ENCODE results near the gene CNPY1. TPM values are rescaled to one million over a fixed set of nuclear protein-coding genes. Genes with fewer than 3 reads are reported as not detected.

The CNPY1 gene
- total RNA-seq, 1 donor from 2014 or later: not detected

GRCh38 chr7:155481764-155482163 lies 64.6 kb downstream of the CNPY1 start:
- H3K27ac Mint-ChIP-seq (ENCODE audit: unreplicated experiment): no peak overlapping the region

GRCh38 chr7:155477476-155477875 lies 68.9 kb downstream of the CNPY1 start:
- Mint-ChIP-seq H3K4me1 (ENCODE audit: unreplicated experiment) (peaks cover 20% of the 10 kb centered on the region), H3K27me3 (ENCODE audit: unreplicated experiment) (peaks cover 18% of the 10 kb centered on the region), H3K4me3 (ENCODE audit: unreplicated experiment) (no peak overlapping the region), H3K27ac (ENCODE audit: unreplicated experiment) (no peak overlapping the region), H3K36me3 (ENCODE audit: low read depth, unreplicated experiment) (no peaks in the 10 kb centered on the region), H3K9me3 (ENCODE audit: unreplicated experiment) (no peaks in the 10 kb centered on the region)
- no peak for DNase-seq (ENCODE audit: low spot score)
- no peak for TF ChIP-seq CTCF (IDR thresholded peaks at IDR 0.05; ENCODE audit: unreplicated experiment)

More at GRCh38 chr7:155481764-155482163, 64.6 kb downstream of the CNPY1 start:
- H3K4me3 Mint-ChIP-seq (ENCODE audit: unreplicated experiment): no peak overlapping the region
- peaks cover 31% of the 10 kb centered on the region for H3K4me1 Mint-ChIP-seq (ENCODE audit: unreplicated experiment)
- DNase-seq (ENCODE audit: low spot score): no peak
- H3K36me3 Mint-ChIP-seq (ENCODE audit: low read depth, unreplicated experiment): no peaks in the 10 kb centered on the region
- no peaks in the 10 kb centered on the region for H3K9me3 Mint-ChIP-seq (ENCODE audit: unreplicated experiment)
- TF ChIP-seq CTCF (IDR thresholded peaks at IDR 0.05; ENCODE audit: unreplicated experiment): no peak
- H3K27me3 Mint-ChIP-seq (ENCODE audit: unreplicated experiment): peaks cover 11% of the 10 kb centered on the region

GRCh38 chr7:155471718-155472117 lies 74.6 kb downstream of the CNPY1 start:
- no peak overlapping the region for H3K4me3 Mint-ChIP-seq (ENCODE audit: unreplicated experiment)
- no peak overlapping the region for H3K27ac Mint-ChIP-seq (ENCODE audit: unreplicated experiment)
- TF ChIP-seq CTCF (IDR thresholded peaks at IDR 0.05; ENCODE audit: unreplicated experiment): no peak
- DNase-seq (ENCODE audit: low spot score): no peak
- no peaks in the 10 kb centered on the region for H3K9me3 Mint-ChIP-seq (ENCODE audit: unreplicated experiment)
- H3K36me3 Mint-ChIP-seq (ENCODE audit: low read depth, unreplicated experiment): no peaks in the 10 kb centered on the region
- H3K27me3 Mint-ChIP-seq (ENCODE audit: unreplicated experiment): peaks cover 25% of the 10 kb centered on the region
- H3K4me1 Mint-ChIP-seq (ENCODE audit: unreplicated experiment): peaks cover 24% of the 10 kb centered on the region

- no peak for TF ChIP-seq CTCF (IDR thresholded peaks at IDR 0.05; ENCODE audit: unreplicated experiment)
- no peak for DNase-seq (ENCODE audit: low spot score)
- Mint-ChIP-seq H3K4me1 (ENCODE audit: unreplicated experiment) (peaks cover 24% of the 10 kb centered on the region), H3K9me3 (ENCODE audit: unreplicated experiment) (no peaks in the 10 kb centered on the region), H3K4me3 (ENCODE audit: unreplicated experiment) (peak overlapping the region; percentile 69), H3K36me3 (ENCODE audit: low read depth, unreplicated experiment) (no peaks in the 10 kb centered on the region), H3K27me3 (ENCODE audit: unreplicated experiment) (peaks cover 28% of the 10 kb centered on the region), H3K27ac (ENCODE audit: unreplicated experiment) (no peak overlapping the region)
Measured at GRCh38 chr7:155470686-155471638, 75.4 kb downstream of the CNPY1 start.

- H3K36me3 Mint-ChIP-seq (ENCODE audit: low read depth, unreplicated experiment): no peaks in the 10 kb centered on the region
- peaks cover 34% of the 10 kb centered on the region for H3K27me3 Mint-ChIP-seq (ENCODE audit: unreplicated experiment)
- H3K9me3 Mint-ChIP-seq (ENCODE audit: unreplicated experiment): no peaks in the 10 kb centered on the region
- no peak for TF ChIP-seq CTCF (IDR thresholded peaks at IDR 0.05; ENCODE audit: unreplicated experiment)
- no peak overlapping the region for H3K4me3 Mint-ChIP-seq (ENCODE audit: unreplicated experiment)
- DNase-seq (ENCODE audit: low spot score): no peak
- no peak overlapping the region for H3K27ac Mint-ChIP-seq (ENCODE audit: unreplicated experiment)
- peaks cover 31% of the 10 kb centered on the region for H3K4me1 Mint-ChIP-seq (ENCODE audit: unreplicated experiment)
Measured at GRCh38 chr7:155470186-155470487, 76.2 kb downstream of the CNPY1 start.
